Measurements from ENCODE around the gene RUFY2.
"Not testable (repeated sequence)": the region's sequence is repeated elsewhere in the genome, so short reads cannot be mapped to it uniquely, and the experiment has no call there.

The RUFY2 gene

GRCh38 chr10:68318331-68319059 is 88.6 kb downstream of the RUFY2 start:
- Histone ChIP-seq H3K4me3 (ENCODE audit: low read depth, low read length, poor library complexity, severe bottlenecking) (no peak overlapping the region), H3K9me3 (ENCODE audit: low read length) (peaks cover 10% of the 10 kb centered on the region; the same call in 1 of the 2 replicates), H3K27me3 (ENCODE audit: insufficient read depth, low read length) (no peaks in the 10 kb centered on the region), H3K9me2 (ENCODE audit: low read depth, low read length) (no peaks in the 10 kb centered on the region), H3K4me2 (ENCODE audit: low read length) (no peak overlapping the region), H3K36me3 (ENCODE audit: insufficient read depth, low read length) (no peaks in the 10 kb centered on the region; the same call in 1 of the 2 replicates), H3K4me1 (ENCODE audit: insufficient read depth, low read length, severe bottlenecking) (no peaks in the 10 kb centered on the region), H2AFZ (ENCODE audit: low read length) (no peak overlapping the region), H3K27ac (ENCODE audit: low read depth, low read length, poor library complexity, severe bottlenecking) (no peak overlapping the region), H3K79me2 (ENCODE audit: insufficient read depth, low read length) (no peaks in the 10 kb centered on the region), H4K20me1 (ENCODE audit: insufficient read depth, low read length) (no peaks in the 10 kb centered on the region), H3F3A (ENCODE audit: insufficient read depth, low read length) (no peaks in the 10 kb centered on the region), H3K9ac (ENCODE audit: low read length) (no peak overlapping the region)
- TF ChIP-seq, protein P1, sequence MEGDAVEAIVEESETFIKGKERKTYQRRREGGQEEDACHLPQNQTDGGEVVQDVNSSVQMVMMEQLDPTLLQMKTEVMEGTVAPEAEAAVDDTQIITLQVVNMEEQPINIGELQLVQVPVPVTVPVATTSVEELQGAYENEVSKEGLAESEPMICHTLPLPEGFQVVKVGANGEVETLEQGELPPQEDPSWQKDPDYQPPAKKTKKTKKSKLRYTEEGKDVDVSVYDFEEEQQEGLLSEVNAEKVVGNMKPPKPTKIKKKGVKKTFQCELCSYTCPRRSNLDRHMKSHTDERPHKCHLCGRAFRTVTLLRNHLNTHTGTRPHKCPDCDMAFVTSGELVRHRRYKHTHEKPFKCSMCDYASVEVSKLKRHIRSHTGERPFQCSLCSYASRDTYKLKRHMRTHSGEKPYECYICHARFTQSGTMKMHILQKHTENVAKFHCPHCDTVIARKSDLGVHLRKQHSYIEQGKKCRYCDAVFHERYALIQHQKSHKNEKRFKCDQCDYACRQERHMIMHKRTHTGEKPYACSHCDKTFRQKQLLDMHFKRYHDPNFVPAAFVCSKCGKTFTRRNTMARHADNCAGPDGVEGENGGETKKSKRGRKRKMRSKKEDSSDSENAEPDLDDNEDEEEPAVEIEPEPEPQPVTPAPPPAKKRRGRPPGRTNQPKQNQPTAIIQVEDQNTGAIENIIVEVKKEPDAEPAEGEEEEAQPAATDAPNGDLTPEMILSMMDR (IDR thresholded peaks at IDR 0.05; ENCODE audit: low read length): no peak
- no peak for TF ChIP-seq EZH2 (IDR thresholded peaks at IDR 0.05; ENCODE audit: borderline replicate concordance, low read length)

DNA sequence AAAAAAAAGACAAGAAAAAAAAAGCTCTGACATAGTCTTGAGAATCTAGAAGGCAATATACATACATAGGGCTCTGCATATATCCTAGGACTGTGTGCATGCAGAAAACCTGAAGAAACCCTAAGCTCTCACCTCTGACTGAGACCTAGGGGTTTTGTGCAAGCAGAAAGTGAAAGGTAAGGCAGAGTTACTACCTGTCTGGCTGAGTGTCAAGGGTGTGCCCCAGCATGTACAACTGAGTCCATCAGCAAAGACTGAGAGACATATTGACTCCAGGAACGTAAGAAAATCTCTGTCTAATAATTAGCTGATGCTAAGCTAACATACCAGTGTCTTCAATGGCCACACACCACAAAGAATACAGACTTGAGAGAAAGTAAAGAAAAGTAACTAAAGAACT is 91.5 kb downstream of the RUFY2 start:
- H3K9me3 ChIP-seq (ENCODE audit: low read length): peaks cover 10% of the 10 kb centered on the region; the same call in 1 of the 2 replicates
- no peaks in the 10 kb centered on the region for H4K20me1 ChIP-seq (ENCODE audit: insufficient read depth, low read length)
- H3K4me1 ChIP-seq (ENCODE audit: insufficient read depth, low read length, severe bottlenecking): no peaks in the 10 kb centered on the region
- H3K27ac ChIP-seq (ENCODE audit: low read depth, low read length, poor library complexity, severe bottlenecking): no peak overlapping the region
- no peak overlapping the region for H3K9ac ChIP-seq (ENCODE audit: low read length)
- H3K79me2 ChIP-seq (ENCODE audit: insufficient read depth, low read length): no peaks in the 10 kb centered on the region
- no peaks in the 10 kb centered on the region; the same call in 1 of the 2 replicates for H3K36me3 ChIP-seq (ENCODE audit: insufficient read depth, low read length)
- TF ChIP-seq, protein P1 (IDR thresholded peaks at IDR 0.05; ENCODE audit: low read length): no peak
- TF ChIP-seq EZH2 (IDR thresholded peaks at IDR 0.05; ENCODE audit: borderline replicate concordance, low read length): no peak
- H3K4me3 ChIP-seq (ENCODE audit: low read depth, low read length, poor library complexity, severe bottlenecking): no peak overlapping the region
- H3F3A ChIP-seq (ENCODE audit: insufficient read depth, low read length): no peaks in the 10 kb centered on the region
- no peaks in the 10 kb centered on the region for H3K27me3 ChIP-seq (ENCODE audit: insufficient read depth, low read length)
- H3K9me2 ChIP-seq (ENCODE audit: low read depth, low read length): no peaks in the 10 kb centered on the region
- no peak overlapping the region for H2AFZ ChIP-seq (ENCODE audit: low read length)
- H3K4me2 ChIP-seq (ENCODE audit: low read length): no peak overlapping the region

DNA sequence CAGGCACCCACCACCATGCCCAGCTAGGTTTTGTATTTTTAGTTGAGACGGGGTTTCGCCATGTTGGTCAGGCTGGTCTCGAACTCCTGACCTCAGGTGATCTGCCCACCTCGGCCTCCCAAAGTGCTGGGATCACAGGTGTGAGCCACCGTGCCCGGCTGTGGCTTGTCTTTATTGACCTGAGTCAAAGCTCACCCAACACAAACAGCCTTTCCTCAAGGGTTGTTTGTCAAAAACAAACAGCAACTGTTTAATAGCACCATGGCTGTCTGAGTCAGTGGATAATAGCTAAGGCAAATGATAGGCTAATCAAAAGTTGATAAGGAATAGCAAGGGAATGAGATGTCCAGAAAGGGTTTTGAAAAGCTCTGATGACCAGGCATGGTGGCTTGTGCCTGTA is 92.1 kb downstream of the RUFY2 start:
- H3F3A ChIP-seq (ENCODE audit: insufficient read depth, low read length); H2AFZ ChIP-seq (ENCODE audit: low read length): not testable (repeated sequence)

DNA sequence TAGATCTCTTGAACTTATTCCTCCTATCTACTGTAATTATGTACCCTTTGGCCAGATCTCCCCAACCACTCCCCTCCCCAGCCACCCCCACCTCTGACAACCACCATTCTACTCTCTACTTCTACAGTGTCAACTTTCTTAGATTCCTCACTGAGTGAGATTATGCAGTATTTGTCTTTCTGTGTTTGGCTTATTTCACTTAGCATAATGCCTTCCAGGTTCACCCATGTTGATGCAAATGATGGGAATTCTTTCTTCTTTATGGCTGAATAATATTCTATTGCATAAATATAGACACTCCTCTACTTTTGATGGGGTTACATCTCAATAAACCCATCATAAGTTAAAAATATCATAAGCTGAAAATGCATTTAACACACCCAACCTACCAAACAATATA is 96.5 kb downstream of the RUFY2 start:
- Histone ChIP-seq H3K9me3 (ENCODE audit: low read length) (0 out of 2 replicates have a peak, but pooled peaks cover 1% of the 10 kb centered on the region), H3K27ac (ENCODE audit: low read depth, low read length, poor library complexity, severe bottlenecking) (no peak overlapping the region), H3K4me1 (ENCODE audit: insufficient read depth, low read length, severe bottlenecking) (peaks cover 7% of the 10 kb centered on the region), H3K9me2 (ENCODE audit: low read depth, low read length) (no peaks in the 10 kb centered on the region), H2AFZ (ENCODE audit: low read length) (no peak overlapping the region), H4K20me1 (ENCODE audit: insufficient read depth, low read length) (no peaks in the 10 kb centered on the region), H3K36me3 (ENCODE audit: insufficient read depth, low read length) (no peaks in the 10 kb centered on the region), H3K27me3 (ENCODE audit: insufficient read depth, low read length) (no peaks in the 10 kb centered on the region), H3K4me3 (ENCODE audit: low read depth, low read length, poor library complexity, severe bottlenecking) (no peak overlapping the region), H3K4me2 (ENCODE audit: low read length) (no peak overlapping the region), H3F3A (ENCODE audit: insufficient read depth, low read length) (no peaks in the 10 kb centered on the region), H3K9ac (ENCODE audit: low read length) (no peak overlapping the region), H3K79me2 (ENCODE audit: insufficient read depth, low read length) (no peaks in the 10 kb centered on the region)
- no peak for TF ChIP-seq EZH2 (IDR thresholded peaks at IDR 0.05; ENCODE audit: borderline replicate concordance, low read length)
- TF ChIP-seq, protein P1 (IDR thresholded peaks at IDR 0.05; ENCODE audit: low read length): no peak

More for the DNA sequence above, 92.1 kb downstream of the RUFY2 start:
- H3K9ac ChIP-seq (ENCODE audit: low read length); H3K9me3 ChIP-seq (ENCODE audit: low read length); H3K79me2 ChIP-seq (ENCODE audit: insufficient read depth, low read length); H4K20me1 ChIP-seq (ENCODE audit: insufficient read depth, low read length); H3K36me3 ChIP-seq (ENCODE audit: insufficient read depth, low read length); H3K27me3 ChIP-seq (ENCODE audit: insufficient read depth, low read length); H3K4me3 ChIP-seq (ENCODE audit: low read depth, low read length, poor library complexity, severe bottlenecking); H3K4me2 ChIP-seq (ENCODE audit: low read length); H3K4me1 ChIP-seq (ENCODE audit: insufficient read depth, low read length, severe bottlenecking); H3K9me2 ChIP-seq (ENCODE audit: low read depth, low read length); H3K27ac ChIP-seq (ENCODE audit: low read depth, low read length, poor library complexity, severe bottlenecking): not testable (repeated sequence)

Data from OCI-LY1 (cell line).